Ascending aorta (tissue), 2 donors: ENCODE measurements around the gene AUTS2. TPM values are rescaled to one million over a fixed set of nuclear protein-coding genes. Genes with fewer than 3 reads are reported as not detected.

ENCODE experiments used
- DNase-seq, 2 donors: peaks; one replicate each; pipeline ENCODE4 v3.0.0-alpha.2; 2019; ENCODE audit warnings: low spot score in 2 of 2
- H3K27ac ChIP-seq, 2 donors: fragments of 200-600 bp; sonication (generic); one replicate each; pipeline ENCODE4 v1.5.1; 2016 to 2017; ENCODE audit warnings: mild to moderate bottlenecking in 1 of 2
- H3K27me3 ChIP-seq: fragments of 200-600 bp; sonication (generic); one replicate; pipeline ENCODE4 v1.5.1; 2017
- H3K36me3 ChIP-seq, 2 donors: fragments of 200-600 bp; sonication (generic); one replicate each; pipeline ENCODE4 v1.5.1; 2016
- H3K4me1 ChIP-seq, 2 donors: fragments of 200-600 bp; sonication (generic); one replicate each; pipeline ENCODE4 v1.5.1; 2016 to 2017; ENCODE audit warnings: mild to moderate bottlenecking in 1 of 2
- H3K4me3 ChIP-seq, 2 donors: fragments of 200-600 bp; sonication (generic); one replicate each; pipeline ENCODE4 v1.5.1; 2016 to 2017; ENCODE audit warnings: mild to moderate bottlenecking in 1 of 2
- H3K9me3 ChIP-seq, 2 donors: fragments of 200-600 bp; sonication (generic); one replicate each; pipeline ENCODE4 v1.5.1; 2016
- intact Hi-C: fragments of 100-400 bp; cut with DNase I; formaldehyde crosslinking; loops from one replicate; pipeline ENCODE4 v1.15.1; 2023
- total RNA-seq: library from RNA; depleted of rRNA; stranded (reverse); fragments of >200 nt; gene quantifications from one replicate; pipeline ENCODE4 v1.1.0, GENCODE V29; 2016
- TF ChIP-seq, protein P1 (sequence below), 3 experiments: fragments of 200-600 bp in 2 of 3; fragments of 450-650 bp in 1 of 3; sonication (generic) in 2 of 3; IDR thresholded peaks; one replicate each; pipeline ENCODE4 v1.5.1; 2016 to 2019; ENCODE audit warnings: antibody characterized with exemption in 3 of 3, mild to moderate bottlenecking in 1 of 3, moderate library complexity in 1 of 3

The AUTS2 gene
- total RNA-seq, 1 donor from 2014 or later, result 90.4 TPM

DNA sequence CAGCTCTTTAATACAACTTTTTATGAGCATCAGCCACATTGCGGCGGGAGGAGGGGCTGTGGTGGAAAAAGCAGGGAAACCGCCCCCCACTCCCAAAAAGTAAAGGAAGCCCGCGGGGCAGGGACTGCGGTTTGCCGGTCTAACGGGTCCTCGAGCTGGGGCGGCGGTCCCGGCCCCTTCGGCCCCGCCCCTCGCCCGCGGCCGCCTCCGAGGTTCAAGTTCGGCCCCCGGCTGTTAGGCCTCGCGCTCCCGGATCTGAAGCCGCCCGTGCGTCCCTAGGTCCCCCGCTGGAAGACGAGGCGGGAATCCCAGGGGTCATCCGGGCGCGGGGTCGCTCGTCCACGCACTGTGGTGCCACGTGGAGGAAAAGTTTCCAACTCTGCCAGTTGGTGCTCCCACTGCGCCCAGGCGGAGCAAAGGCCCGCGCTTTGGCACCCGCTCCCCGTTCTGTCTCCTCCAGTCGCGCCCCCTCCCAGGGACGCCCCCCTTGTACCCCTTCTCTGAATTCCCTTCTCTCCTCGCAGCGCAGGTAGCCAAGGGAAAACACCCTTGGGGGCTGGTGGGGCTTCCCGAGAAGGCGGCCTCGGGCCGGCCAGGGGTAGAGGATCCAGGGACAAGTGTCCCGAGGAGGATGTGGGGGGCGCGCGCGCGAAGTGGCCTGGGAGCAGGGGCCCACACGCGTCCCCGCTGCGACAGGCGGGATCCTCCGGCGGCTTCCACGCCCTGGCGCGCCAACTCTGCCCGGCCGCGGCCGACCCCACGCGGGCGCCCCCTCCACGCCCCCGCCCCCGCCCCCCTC, 798 bp upstream of the AUTS2 start:
- Histone ChIP-seq H3K4me3 (peak overlapping the region; percentile 80 to 85), H3K27ac (peak overlapping the region; percentile 84 to 93), H3K27me3 (no peaks in the 10 kb centered on the region), H3K36me3 (no peaks in the 10 kb centered on the region), H3K4me1 (peaks cover 9 to 13% of the 10 kb centered on the region in 2 donors), H3K9me3 (no peaks in the 10 kb centered on the region)
- TF ChIP-seq, protein P1, sequence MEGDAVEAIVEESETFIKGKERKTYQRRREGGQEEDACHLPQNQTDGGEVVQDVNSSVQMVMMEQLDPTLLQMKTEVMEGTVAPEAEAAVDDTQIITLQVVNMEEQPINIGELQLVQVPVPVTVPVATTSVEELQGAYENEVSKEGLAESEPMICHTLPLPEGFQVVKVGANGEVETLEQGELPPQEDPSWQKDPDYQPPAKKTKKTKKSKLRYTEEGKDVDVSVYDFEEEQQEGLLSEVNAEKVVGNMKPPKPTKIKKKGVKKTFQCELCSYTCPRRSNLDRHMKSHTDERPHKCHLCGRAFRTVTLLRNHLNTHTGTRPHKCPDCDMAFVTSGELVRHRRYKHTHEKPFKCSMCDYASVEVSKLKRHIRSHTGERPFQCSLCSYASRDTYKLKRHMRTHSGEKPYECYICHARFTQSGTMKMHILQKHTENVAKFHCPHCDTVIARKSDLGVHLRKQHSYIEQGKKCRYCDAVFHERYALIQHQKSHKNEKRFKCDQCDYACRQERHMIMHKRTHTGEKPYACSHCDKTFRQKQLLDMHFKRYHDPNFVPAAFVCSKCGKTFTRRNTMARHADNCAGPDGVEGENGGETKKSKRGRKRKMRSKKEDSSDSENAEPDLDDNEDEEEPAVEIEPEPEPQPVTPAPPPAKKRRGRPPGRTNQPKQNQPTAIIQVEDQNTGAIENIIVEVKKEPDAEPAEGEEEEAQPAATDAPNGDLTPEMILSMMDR (IDR thresholded peaks at IDR 0.05), result no peak
- intact Hi-C loops, result loop anchor here (2.0 kb wide), 1 partner anchor 1097 kb away; no protein-coding TSS in a partner anchor
- peak in 1 of 2 donors; percentile 75 for DNase-seq

DNA sequence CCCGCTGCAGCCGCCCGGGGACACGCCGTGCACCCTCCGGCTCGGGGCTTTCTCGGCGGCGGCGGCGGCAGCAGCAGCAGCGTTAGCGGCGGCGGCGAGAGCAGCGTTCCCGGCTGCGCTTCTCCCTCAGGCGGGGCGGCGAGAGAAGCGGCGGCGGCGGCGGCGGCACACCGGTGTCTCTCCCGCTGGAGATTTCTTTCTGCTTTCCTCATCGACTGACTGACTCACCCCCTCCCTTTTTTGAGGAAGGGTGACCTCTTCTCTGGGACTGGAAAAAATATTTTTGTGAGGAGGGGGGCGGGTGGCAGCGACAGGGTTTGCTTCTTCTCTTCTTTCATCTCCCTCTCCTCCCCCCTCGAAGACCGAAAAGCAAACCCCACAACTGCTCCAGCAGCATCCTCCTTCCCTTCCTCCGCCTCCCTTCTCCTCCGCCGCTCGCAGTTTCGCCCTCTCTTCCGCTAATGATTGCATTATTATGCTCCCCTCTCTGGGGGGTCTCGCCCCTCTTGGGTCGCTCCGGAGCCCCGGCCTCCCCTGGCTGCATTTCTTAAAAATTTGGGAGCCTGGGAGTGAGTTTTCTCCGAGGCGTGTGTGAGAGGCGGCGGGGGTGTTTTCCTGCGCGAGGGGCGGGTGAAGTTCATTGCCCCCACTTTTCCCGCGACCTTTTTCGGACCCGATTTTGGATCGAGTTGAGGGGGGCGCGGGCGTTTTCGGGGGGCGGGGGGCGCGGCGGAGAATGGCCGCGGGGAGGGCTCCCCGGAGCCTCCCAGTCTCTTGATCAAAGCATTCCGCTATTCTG, 411 bp downstream of the AUTS2 start:
- intact Hi-C loops, result no loop called here
- Histone ChIP-seq H3K4me3 (peak overlapping the region; percentile 80 to 85), H3K4me1 (peaks cover 9 to 13% of the 10 kb centered on the region in 2 donors), H3K36me3 (no peaks in the 10 kb centered on the region), H3K9me3 (no peaks in the 10 kb centered on the region), H3K27me3 (no peaks in the 10 kb centered on the region), H3K27ac (peak overlapping the region; percentile 43 to 93)
- peak in 1 of 2 donors; percentile 65 for DNase-seq
- TF ChIP-seq, protein P1 (IDR thresholded peaks at IDR 0.05), result no peak

GRCh38 chr7:69599286-69599954, 1.1 kb downstream of the AUTS2 start:
- peaks cover 9 to 13% of the 10 kb centered on the region in 2 donors for H3K4me1 ChIP-seq
- TF ChIP-seq, protein P1 (IDR thresholded peaks at IDR 0.05), result no peak
- peak overlapping the region; percentile 80 to 85 for H3K4me3 ChIP-seq
- H3K36me3 ChIP-seq, result no peaks in the 10 kb centered on the region
- DNase-seq, result no peak
- no peaks in the 10 kb centered on the region for H3K27me3 ChIP-seq
- intact Hi-C loops, result no loop called here
- peak overlapping the region in 1 of 2 donors; percentile 93 for H3K27ac ChIP-seq
- no peaks in the 10 kb centered on the region for H3K9me3 ChIP-seq

- Histone ChIP-seq H3K27me3 (no peaks in the 10 kb centered on the region), H3K36me3 (no peaks in the 10 kb centered on the region), H3K27ac (no peak overlapping the region), H3K4me1 (peaks cover 9 to 13% of the 10 kb centered on the region in 2 donors), H3K9me3 (no peaks in the 10 kb centered on the region), H3K4me3 (peak overlapping the region; percentile 80 to 85)
- DNase-seq, result no peak
- intact Hi-C loops, result no loop called here
- TF ChIP-seq, protein P1 (IDR thresholded peaks at IDR 0.05), result no peak
Observed at GRCh38 chr7:69599955-69600709, 1.9 kb downstream of the AUTS2 start.
